Mucosa of gallbladder (tissue), 1 donor: ENCODE measurements around the gene FOXN1. TPM values are rescaled to one million over a fixed set of nuclear protein-coding genes. Genes with fewer than 3 reads are reported as not detected.
"Not testable (repeated sequence)": the region's sequence is repeated elsewhere in the genome, so short reads cannot be mapped to it uniquely, and the experiment has no call there.

Experiments used
- DNase-seq: peaks from one replicate; pipeline ENCODE4 v3.0.0-alpha.2; 2020; ENCODE audit warnings: low spot score
- total RNA-seq: library from RNA; stranded (reverse); gene quantifications from one replicate; pipeline ENCODE4 v1.2.1, GENCODE V29; 2021
- donor health status: DM: no; HTN: no; CAD: no.

FOXN1 gene
- total RNA-seq, 1 donor from 2014 or later, result 0.06 TPM

GRCh38 chr17:28500712-28501379, 5.3 kb upstream of the FOXN1 start:
- no peak for DNase-seq

GRCh38 chr17:28501421-28502284, 4.5 kb upstream of the FOXN1 start:
- DNase-seq, result no peak

GRCh38 chr17:28503420-28503819, 2.7 kb upstream of the FOXN1 start:
- DNase-seq, result no peak

GRCh38 chr17:28506763-28507487, 777 bp downstream of the FOXN1 start:
- no peak for DNase-seq

GRCh38 chr17:28507567-28508203, 1.5 kb downstream of the FOXN1 start:
- no peak for DNase-seq

GRCh38 chr17:28508211-28508724, 2.1 kb downstream of the FOXN1 start:
- no peak for DNase-seq

- DNase-seq, result no peak
Measured at GRCh38 chr17:28509789-28510188, 3.6 kb downstream of the FOXN1 start.

- DNase-seq, result no peak
Measured at GRCh38 chr17:28511858-28512461, 5.8 kb downstream of the FOXN1 start.

GRCh38 chr17:28513476-28513875, 7.3 kb downstream of the FOXN1 start:
- no peak for DNase-seq

GRCh38 chr17:28514561-28515002, 8.4 kb downstream of the FOXN1 start:
- no peak for DNase-seq

GRCh38 chr17:28515518-28515917, 9.4 kb downstream of the FOXN1 start:
- no peak for DNase-seq

GRCh38 chr17:28518132-28518531, 12.0 kb downstream of the FOXN1 start:
- DNase-seq, result no peak

- no peak for DNase-seq
Measured at GRCh38 chr17:28518578-28518977, 12.4 kb downstream of the FOXN1 start.

GRCh38 chr17:28519236-28519635, 13.1 kb downstream of the FOXN1 start:
- no peak for DNase-seq

GRCh38 chr17:28520687-28521086, 14.5 kb downstream of the FOXN1 start:
- no peak for DNase-seq

GRCh38 chr17:28521311-28522085, 15.3 kb downstream of the FOXN1 start:
- no peak for DNase-seq

- not testable (repeated sequence) for DNase-seq
Measured at GRCh38 chr17:28522281-28522680, 16.1 kb downstream of the FOXN1 start.

GRCh38 chr17:28523186-28523585, 17.0 kb downstream of the FOXN1 start:
- DNase-seq, result no peak

- DNase-seq, result no peak
Measured at GRCh38 chr17:28523876-28524275, 17.7 kb downstream of the FOXN1 start.
